ACC112 (cell line): ENCODE results near the gene SVOPL.

Source experiments
- H2AFZ ChIP-seq: fragments of 200-600 bp; sonication (generic); one replicate; pipeline ENCODE4 v1.6.0; 2017; ENCODE audit warnings: antibody characterized with exemption, low read length; ENCODE audit not compliant: unreplicated experiment
- H3K27ac ChIP-seq: fragments of 200-600 bp; sonication (generic); 2 replicates; pipeline ENCODE4 v1.5.1; 2014; ENCODE audit warnings: low read depth, mild to moderate bottlenecking, antibody characterized with exemption, low read length, moderate library complexity
- H3K27me3 ChIP-seq: fragments of 200-600 bp; sonication (generic); 2 replicates; pipeline ENCODE4 v1.6.1; 2014; ENCODE audit warnings: mild to moderate bottlenecking, antibody characterized with exemption, low read length, moderate library complexity, mixed read lengths; ENCODE audit not compliant: insufficient read depth
- H3K36me3 ChIP-seq: fragments of 200-600 bp; sonication (generic); 2 replicates; pipeline ENCODE4 v1.6.1; 2016; ENCODE audit warnings: mild to moderate bottlenecking, antibody characterized with exemption, low read length, moderate library complexity, mixed read lengths; ENCODE audit not compliant: insufficient read depth
- H3K4me1 ChIP-seq: fragments of 200-600 bp; sonication (generic); one replicate; pipeline ENCODE4 v1.6.1; 2016; ENCODE audit warnings: low read length, mixed read lengths; ENCODE audit not compliant: insufficient read depth, unreplicated experiment, control insufficient read depth
- H3K4me3 ChIP-seq: fragments of 200-600 bp; sonication (generic); 2 replicates; pipeline ENCODE4 v1.5.1; 2014; ENCODE audit warnings: mild to moderate bottlenecking, low read depth, low read length
- H3K79me2 ChIP-seq: fragments of 200-600 bp; sonication (generic); one replicate; pipeline ENCODE4 v1.6.0; 2016; ENCODE audit warnings: low read length; ENCODE audit not compliant: control insufficient read depth, unreplicated experiment, insufficient read depth

Gene SVOPL

GRCh38 chr7:138564365-138564764, 136.8 kb downstream of the SVOPL start:
- Histone ChIP-seq H3K27me3 (no peaks in the 10 kb centered on the region), H3K27ac (no peak overlapping the region), H3K4me3 (no peak overlapping the region), H2AFZ (no peak overlapping the region), H3K79me2 (no peaks in the 10 kb centered on the region), H3K4me1 (no peaks in the 10 kb centered on the region), H3K36me3 (peaks cover 31% of the 10 kb centered on the region; the same call in 1 of the 2 replicates)

- Histone ChIP-seq H3K4me3 (no peak overlapping the region), H3K27ac (no peak overlapping the region), H3K79me2 (no peaks in the 10 kb centered on the region), H3K4me1 (no peaks in the 10 kb centered on the region), H3K36me3 (peaks cover 32% of the 10 kb centered on the region; the same call in 1 of the 2 replicates), H2AFZ (no peak overlapping the region), H3K27me3 (no peaks in the 10 kb centered on the region)
Observed at GRCh38 chr7:138563808-138564207, 137.4 kb downstream of the SVOPL start.

GRCh38 chr7:138559448-138559847, 141.7 kb downstream of the SVOPL start:
- Histone ChIP-seq H3K27me3 (no peaks in the 10 kb centered on the region), H3K36me3 (peaks cover 59% of the 10 kb centered on the region), H3K27ac (no peak overlapping the region), H3K4me3 (no peak overlapping the region), H3K79me2 (no peaks in the 10 kb centered on the region), H3K4me1 (no peaks in the 10 kb centered on the region), H2AFZ (no peak overlapping the region)

GRCh38 chr7:138556771-138557484, 144.2 kb downstream of the SVOPL start:
- Histone ChIP-seq H2AFZ (no peak overlapping the region), H3K4me3 (no peak overlapping the region), H3K4me1 (no peaks in the 10 kb centered on the region), H3K36me3 (peaks cover 54% of the 10 kb centered on the region), H3K27me3 (no peaks in the 10 kb centered on the region), H3K27ac (no peak overlapping the region), H3K79me2 (no peaks in the 10 kb centered on the region)

- Histone ChIP-seq H3K27me3 (no peaks in the 10 kb centered on the region), H3K79me2 (no peaks in the 10 kb centered on the region), H3K27ac (no peak overlapping the region), H3K4me1 (no peaks in the 10 kb centered on the region), H2AFZ (no peak overlapping the region), H3K4me3 (no peak overlapping the region), H3K36me3 (peaks cover 59% of the 10 kb centered on the region)
Observed at GRCh38 chr7:138555684-138556083, 145.5 kb downstream of the SVOPL start.

- Histone ChIP-seq H3K4me1 (no peaks in the 10 kb centered on the region), H2AFZ (no peak overlapping the region), H3K36me3 (peaks cover 59% of the 10 kb centered on the region), H3K4me3 (no peak overlapping the region), H3K27me3 (no peaks in the 10 kb centered on the region), H3K27ac (no peak overlapping the region), H3K79me2 (no peaks in the 10 kb centered on the region)
Observed at GRCh38 chr7:138554674-138555073, 146.5 kb downstream of the SVOPL start.

GRCh38 chr7:138553805-138554204, 147.4 kb downstream of the SVOPL start:
- Histone ChIP-seq H3K4me3 (no peak overlapping the region), H3K4me1 (no peaks in the 10 kb centered on the region), H2AFZ (no peak overlapping the region), H3K36me3 (peaks cover 56% of the 10 kb centered on the region), H3K27me3 (no peaks in the 10 kb centered on the region), H3K79me2 (no peaks in the 10 kb centered on the region), H3K27ac (no peak overlapping the region)

GRCh38 chr7:138551102-138551501, 150.1 kb downstream of the SVOPL start:
- no peak overlapping the region for H3K27ac ChIP-seq
- no peak overlapping the region for H2AFZ ChIP-seq
- no peaks in the 10 kb centered on the region for H3K79me2 ChIP-seq
- peaks cover 29% of the 10 kb centered on the region for H3K36me3 ChIP-seq
- H3K27me3 ChIP-seq = no peaks in the 10 kb centered on the region
- H3K4me1 ChIP-seq = no peaks in the 10 kb centered on the region
- H3K4me3 ChIP-seq = no peak overlapping the region

GRCh38 chr7:138550337-138550736, 150.8 kb downstream of the SVOPL start:
- Histone ChIP-seq H2AFZ (no peak overlapping the region), H3K4me1 (no peaks in the 10 kb centered on the region), H3K27me3 (no peaks in the 10 kb centered on the region), H3K4me3 (no peak overlapping the region), H3K79me2 (no peaks in the 10 kb centered on the region), H3K36me3 (peaks cover 23% of the 10 kb centered on the region), H3K27ac (no peak overlapping the region)

- Histone ChIP-seq H3K79me2 (no peaks in the 10 kb centered on the region), H3K4me1 (no peaks in the 10 kb centered on the region), H3K4me3 (no peak overlapping the region), H2AFZ (no peak overlapping the region), H3K27me3 (no peaks in the 10 kb centered on the region), H3K36me3 (peaks cover 16% of the 10 kb centered on the region), H3K27ac (no peak overlapping the region)
Observed at GRCh38 chr7:138549082-138549481, 152.1 kb downstream of the SVOPL start.

- Histone ChIP-seq H3K79me2 (no peaks in the 10 kb centered on the region), H3K27me3 (no peaks in the 10 kb centered on the region), H2AFZ (no peak overlapping the region), H3K4me3 (no peak overlapping the region), H3K36me3 (peaks cover 6% of the 10 kb centered on the region; the same call in 1 of the 2 replicates), H3K4me1 (no peaks in the 10 kb centered on the region), H3K27ac (no peak overlapping the region)
Observed at GRCh38 chr7:138546829-138547228, 154.3 kb downstream of the SVOPL start.
